NCI-H146 treated with DMSO at 0.1 percent for 48 hours (cell line): ENCODE results near the gene MTA3.
"Not testable (repeated sequence)": the region's sequence is repeated elsewhere in the genome, so short reads cannot be mapped to it uniquely, and the experiment has no call there.

Experiments used
- DNase-seq: peaks from one replicate; lab custom pipeline; 2025; ENCODE audit not compliant: unreplicated experiment; lab: John Stamatoyannopoulos, UW

The MTA3 gene

DNA sequence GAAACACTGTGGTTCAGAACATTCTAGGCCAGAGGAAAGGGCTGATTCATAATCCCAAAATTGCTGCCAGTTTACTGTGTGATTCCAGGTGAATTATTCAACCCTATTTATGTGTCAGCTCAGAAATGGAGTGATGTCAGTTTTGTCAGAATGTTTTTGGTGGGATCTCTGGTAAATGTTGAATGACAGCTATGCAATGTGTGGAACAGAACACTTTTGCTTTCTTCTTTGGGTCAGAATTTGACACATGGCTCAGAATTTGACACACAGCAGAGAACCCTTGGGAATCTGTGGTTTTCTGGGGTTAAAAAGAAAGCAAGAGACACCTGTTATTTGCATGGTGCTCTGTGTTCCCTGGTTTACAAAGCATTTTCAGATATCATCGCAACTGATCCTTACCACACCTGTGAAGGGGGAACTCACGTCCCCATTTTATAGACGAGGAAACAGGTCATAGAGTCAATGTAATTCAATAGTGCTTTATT, 1.6 kb upstream of the MTA3 start:
- no peak for DNase-seq

GRCh38 chr2:42567364-42567763, 1.1 kb upstream of the MTA3 start:
- DNase-seq = no peak

DNA sequence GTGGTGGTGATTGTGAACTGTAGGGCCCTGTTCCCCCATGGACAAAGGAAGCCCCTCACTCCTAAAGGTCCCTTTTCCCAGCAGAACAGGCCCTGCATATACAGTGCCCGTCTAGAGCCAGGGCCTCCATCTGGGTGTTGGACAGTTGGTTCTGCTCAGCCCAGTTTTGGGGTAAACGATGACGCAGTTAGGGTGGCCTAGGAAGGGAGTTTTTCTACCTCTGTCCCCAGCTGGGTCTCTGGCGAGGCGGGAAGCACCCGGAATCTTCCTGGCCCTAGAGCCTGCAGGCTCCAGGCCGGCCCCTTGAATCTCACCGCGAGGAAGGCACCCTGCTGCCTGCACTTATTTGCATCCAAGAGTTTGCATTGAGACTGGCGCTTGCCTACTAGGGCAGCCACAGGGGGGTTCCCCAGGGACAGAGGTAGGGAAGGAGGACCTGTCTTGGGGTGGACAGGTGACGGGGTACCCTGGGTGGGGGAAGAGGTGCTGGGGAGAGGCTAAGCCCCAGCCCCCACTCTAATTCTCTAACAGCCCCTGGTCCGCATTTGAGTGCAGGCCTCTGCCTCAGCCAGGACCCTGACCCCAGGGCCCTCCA, 529 bp upstream of the MTA3 start:
- peak; percentile 30 for DNase-seq

- DNase-seq = peak; percentile 25
These were observed 782 bp downstream of the MTA3 start for GRCh38 chr2:42569116-42569711.

- DNase-seq = peak; percentile 19
These were observed 1.5 kb downstream of the MTA3 start for GRCh38 chr2:42569883-42570282.

DNA sequence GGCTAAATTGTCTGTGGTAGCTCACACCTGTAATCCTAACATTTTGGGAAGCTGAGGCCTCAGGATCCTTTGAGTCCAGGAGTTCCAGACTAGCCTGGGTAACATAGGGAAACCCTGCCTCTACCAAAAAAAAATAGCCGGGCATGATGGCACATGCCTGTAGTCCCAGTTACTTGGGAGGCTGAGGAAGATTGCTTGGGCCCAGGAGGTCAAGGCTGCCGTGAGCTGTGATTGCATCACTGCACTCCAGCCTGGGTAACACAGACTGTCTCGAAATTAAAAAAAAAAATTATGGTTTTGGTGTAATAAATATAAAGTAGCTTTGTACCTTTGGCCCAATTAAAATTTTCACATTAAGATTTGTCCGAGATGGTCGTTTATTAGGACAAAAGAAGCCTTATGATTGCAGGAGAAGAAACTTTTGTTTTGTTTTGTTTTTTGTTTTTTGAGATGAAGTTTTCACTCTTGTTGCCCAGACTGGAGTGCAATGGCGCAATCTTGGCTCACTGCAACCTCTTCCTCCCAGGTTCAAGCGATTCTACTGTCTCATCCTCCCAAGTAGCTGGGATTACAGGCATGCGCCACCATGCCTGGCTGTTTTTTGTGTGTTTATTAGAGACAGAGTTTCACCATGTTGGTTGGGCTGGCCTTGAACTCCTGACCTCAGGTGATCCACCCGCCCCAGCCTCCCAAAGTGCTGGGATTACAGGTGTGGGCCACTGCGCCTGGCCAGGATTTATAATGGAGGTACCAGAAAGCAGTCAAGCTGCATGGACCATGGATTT, 4.1 kb downstream of the MTA3 start:
- DNase-seq = no peak

DNA sequence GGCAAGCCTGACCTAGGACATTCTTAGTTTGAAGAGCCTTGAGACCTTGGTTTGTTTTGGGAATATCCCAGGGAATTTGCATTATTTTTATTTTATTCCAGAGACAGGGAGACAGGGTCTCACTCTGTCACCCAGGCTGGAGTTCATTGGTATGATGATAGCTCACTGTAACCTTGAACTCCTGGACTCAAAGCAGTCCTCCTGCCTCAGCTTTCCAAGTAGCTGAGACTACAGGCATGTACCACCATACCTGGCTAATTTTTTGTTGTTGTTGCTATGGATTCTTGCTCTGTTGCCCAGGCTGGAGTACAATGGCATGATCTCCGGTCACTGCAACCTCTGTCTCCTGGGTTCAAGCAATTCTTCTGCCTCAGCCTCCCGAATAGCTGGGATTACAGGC, 4.8 kb downstream of the MTA3 start:
- no peak for DNase-seq

- no peak for DNase-seq
These were observed 7.1 kb downstream of the MTA3 start for GRCh38 chr2:42575458-42576064.

GRCh38 chr2:42578621-42579020, 10.2 kb downstream of the MTA3 start:
- no peak for DNase-seq

DNA sequence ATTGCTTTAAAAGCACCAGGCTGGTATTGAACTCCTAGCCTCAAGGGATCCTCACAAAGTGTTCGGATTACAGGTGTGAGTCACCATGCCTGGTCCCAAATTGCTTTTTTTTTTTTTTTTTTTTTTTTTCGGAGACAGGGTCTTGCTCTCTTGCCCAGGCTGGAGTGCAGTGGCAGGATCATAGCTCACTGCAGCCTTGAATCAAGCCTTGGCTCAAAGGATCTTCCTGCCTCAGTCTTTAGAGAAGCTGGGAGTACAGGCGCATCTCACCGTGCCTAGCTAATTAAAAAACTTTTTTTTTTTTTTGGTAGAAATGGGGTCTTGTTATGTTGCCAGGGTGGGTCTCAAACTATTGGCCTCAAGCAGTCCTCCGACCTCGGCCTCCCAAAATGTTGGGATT, 12.8 kb downstream of the MTA3 start:
- no peak for DNase-seq

- not testable (repeated sequence) for DNase-seq
These were observed 16.2 kb downstream of the MTA3 start for GRCh38 chr2:42584628-42585027.

GRCh38 chr2:42585779-42586178, 17.3 kb downstream of the MTA3 start:
- DNase-seq = no peak

- DNase-seq = no peak
These were observed 19.2 kb downstream of the MTA3 start for GRCh38 chr2:42587526-42588117.

DNA sequence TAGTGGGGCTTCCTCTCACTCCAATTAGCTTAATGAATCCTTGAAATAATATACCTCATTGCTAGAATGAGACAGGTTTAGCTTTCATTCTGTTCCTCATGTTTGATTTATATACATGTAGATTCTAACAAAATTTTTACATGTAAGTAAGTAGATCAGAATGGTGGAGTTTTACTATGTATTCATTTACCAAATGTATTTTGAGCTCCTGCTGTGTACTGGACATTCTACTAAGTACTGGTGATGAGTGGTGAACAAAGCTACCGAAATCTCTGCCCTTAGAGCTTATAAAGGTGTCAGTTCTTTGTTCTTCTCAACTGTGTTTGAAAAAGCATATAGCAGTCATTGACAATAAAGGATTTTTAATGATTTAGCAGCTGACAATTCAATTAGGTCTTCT, 19.7 kb downstream of the MTA3 start:
- no peak for DNase-seq

GRCh38 chr2:42590176-42590575, 21.7 kb downstream of the MTA3 start:
- no peak for DNase-seq

DNA sequence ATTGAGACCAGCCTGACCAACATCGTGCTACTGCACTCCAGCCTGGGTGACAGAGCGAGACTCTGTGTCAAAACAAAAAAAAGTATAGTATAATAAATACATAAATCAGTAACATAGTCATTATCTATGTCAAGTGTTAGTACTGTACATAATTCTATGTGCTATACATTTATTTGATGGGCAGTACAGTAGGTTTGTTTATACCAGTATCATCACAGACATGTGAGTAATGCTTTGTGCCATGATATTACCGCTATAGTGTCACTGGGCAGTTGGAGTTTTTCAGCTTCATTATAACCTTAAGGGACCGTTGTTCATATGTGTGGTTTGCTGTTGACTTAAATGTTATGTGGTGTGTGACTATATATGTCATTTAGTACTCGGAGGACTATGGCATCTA, 24.9 kb downstream of the MTA3 start:
- DNase-seq = no peak

DNA sequence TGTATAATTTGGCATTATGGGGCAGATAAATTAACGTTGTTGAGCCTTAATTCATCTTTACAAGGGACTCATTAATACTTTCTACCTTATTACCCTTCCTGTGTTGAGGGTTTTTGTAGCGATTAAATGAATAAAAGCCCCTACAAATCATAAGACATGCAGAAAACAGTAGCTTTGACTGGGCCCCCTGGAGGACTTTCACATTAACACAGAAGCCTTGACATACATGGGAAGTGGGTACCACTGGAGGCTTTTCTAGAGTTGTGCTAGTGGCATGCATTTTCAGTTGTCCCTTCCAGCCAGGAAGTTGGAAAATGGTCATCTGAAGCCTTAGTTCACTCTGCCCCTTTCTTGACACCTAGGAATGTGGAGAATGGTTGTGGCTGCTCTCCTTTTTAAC, 30.2 kb downstream of the MTA3 start:
- DNase-seq = no peak

GRCh38 chr2:42601076-42601475, 32.6 kb downstream of the MTA3 start:
- no peak for DNase-seq

GRCh38 chr2:42602218-42602875, 33.9 kb downstream of the MTA3 start:
- peak; percentile 42 for DNase-seq

- DNase-seq = no peak
These were observed 34.4 kb downstream of the MTA3 start for GRCh38 chr2:42602876-42603219.

DNA sequence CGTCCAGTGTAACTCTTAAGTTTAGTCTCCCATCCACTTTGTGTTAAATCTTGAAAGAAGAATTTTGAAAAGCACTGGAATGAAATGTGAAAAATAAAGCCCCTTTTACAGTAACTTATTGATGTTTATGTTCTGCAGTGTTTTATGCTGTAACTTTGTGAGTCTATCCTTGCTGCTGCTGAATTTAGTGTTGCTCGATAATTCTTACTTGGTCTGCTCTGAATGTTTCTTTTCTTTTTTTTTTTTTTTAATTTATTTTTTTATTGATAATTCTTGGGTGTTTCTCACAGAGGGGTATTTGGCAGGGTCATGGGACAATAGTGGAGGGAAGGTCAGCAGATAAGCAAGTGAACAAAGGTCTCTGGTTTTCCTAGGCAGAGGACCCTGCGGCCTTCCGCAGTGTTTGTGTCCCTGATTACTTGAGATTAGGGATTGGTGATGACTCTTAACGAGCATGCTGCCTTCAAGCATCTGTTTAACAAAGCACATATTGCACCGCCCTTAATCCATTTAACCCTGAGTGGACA, 36.0 kb downstream of the MTA3 start:
- DNase-seq = not testable (repeated sequence)
